MM.1S (cell line): Measurements from ENCODE around the gene FRMD4B.

Experiments
- DNase-seq: peaks from one replicate; pipeline ENCODE4 v3.0.0-alpha.2; 2015
- H2AFZ ChIP-seq: fragments of 300-600 bp; sonication (generic); 2 replicates; pipeline ENCODE4 v1.6.0; 2016; ENCODE audit warnings: antibody characterized with exemption, low read length
- H3F3A ChIP-seq: fragments of 300-600 bp; sonication (generic); 2 replicates; pipeline ENCODE4 v1.6.1; 2016; ENCODE audit warnings: mild to moderate bottlenecking, antibody characterized with exemption, low read length, moderate library complexity, mixed read lengths; ENCODE audit not compliant: insufficient read depth
- H3K27ac ChIP-seq: fragments of 300-600 bp; sonication (generic); 2 replicates; pipeline ENCODE4 v1.5.1; 2016; ENCODE audit warnings: mild to moderate bottlenecking, low read length
- H3K27me3 ChIP-seq: fragments of 300-600 bp; sonication (generic); replicated peaks from 2 replicates; pipeline ENCODE4 v1.6.0; 2016; ENCODE audit warnings: low read length; ENCODE audit not compliant: insufficient read depth
- H3K36me3 ChIP-seq: fragments of 300-600 bp; sonication (generic); replicated peaks from 2 replicates; pipeline ENCODE4 v1.6.1; 2016; ENCODE audit warnings: mild to moderate bottlenecking, low read length, mixed read lengths; ENCODE audit not compliant: insufficient read depth
- H3K4me1 ChIP-seq: fragments of 300-600 bp; sonication (generic); 2 replicates; pipeline ENCODE4 v1.6.1; 2016; ENCODE audit warnings: low read length, mixed read lengths
- H3K4me2 ChIP-seq: fragments of 300-600 bp; sonication (generic); 2 replicates; pipeline ENCODE4 v1.6.0; 2016; ENCODE audit warnings: low read depth, low read length
- H3K4me3 ChIP-seq: fragments of 300-600 bp; sonication (generic); 2 replicates; pipeline ENCODE4 v1.5.1; 2016; ENCODE audit warnings: low read length, mixed read lengths
- H3K79me2 ChIP-seq: fragments of 300-600 bp; sonication (generic); 2 replicates; pipeline ENCODE4 v1.6.1; 2016; ENCODE audit warnings: mixed run types, low read length, mixed read lengths
- H3K9ac ChIP-seq: fragments of 300-600 bp; sonication (generic); 2 replicates; pipeline ENCODE4 v1.6.1; 2016; ENCODE audit warnings: low read length, mixed read lengths
- H3K9me2 ChIP-seq: fragments of 300-600 bp; sonication (generic); replicated peaks from 2 replicates; pipeline ENCODE4 v1.6.1; 2016; ENCODE audit warnings: mild to moderate bottlenecking, low read length, mixed read lengths; ENCODE audit not compliant: insufficient read depth
- H3K9me3 ChIP-seq: fragments of 300-600 bp; sonication (generic); replicated peaks from 2 replicates; pipeline ENCODE4 v1.6.1; 2016; ENCODE audit warnings: mild to moderate bottlenecking, low read length, mixed read lengths; ENCODE audit not compliant: insufficient read depth
- H4K20me1 ChIP-seq: fragments of 300-600 bp; sonication (generic); 2 replicates; pipeline ENCODE4 v1.6.1; 2016; ENCODE audit warnings: mild to moderate bottlenecking, low read length, moderate library complexity, mixed read lengths; ENCODE audit not compliant: insufficient read depth
- CTCF ChIP-seq: fragments of 300-600 bp; sonication (generic); IDR thresholded peaks from 2 replicates; pipeline ENCODE4 v1.5.1; 2016; ENCODE audit warnings: antibody characterized with exemption, low read length, mixed read lengths
- EZH2 ChIP-seq: fragments of 300-600 bp; sonication (generic); optimal IDR thresholded peaks from 2 replicates; pipeline ENCODE3; 2017; ENCODE audit warnings: low read depth, mild to moderate bottlenecking, antibody characterized with exemption, low read length, mixed read lengths
- EZH2phosphoT487 ChIP-seq: fragments of 300-600 bp; sonication (generic); IDR thresholded peaks from 2 replicates; pipeline ENCODE4 v1.6.1; 2018; ENCODE audit warnings: antibody characterized with exemption, low read length

Gene FRMD4B

GRCh38 chr3:69299344-69299743 lies 86.5 kb downstream of the FRMD4B start:
- no peak overlapping the region for H2AFZ ChIP-seq
- H3K27ac ChIP-seq: no peak overlapping the region
- TF ChIP-seq EZH2 (no peak), CTCF (no peak), EZH2phosphoT487 (no peak)

DNA sequence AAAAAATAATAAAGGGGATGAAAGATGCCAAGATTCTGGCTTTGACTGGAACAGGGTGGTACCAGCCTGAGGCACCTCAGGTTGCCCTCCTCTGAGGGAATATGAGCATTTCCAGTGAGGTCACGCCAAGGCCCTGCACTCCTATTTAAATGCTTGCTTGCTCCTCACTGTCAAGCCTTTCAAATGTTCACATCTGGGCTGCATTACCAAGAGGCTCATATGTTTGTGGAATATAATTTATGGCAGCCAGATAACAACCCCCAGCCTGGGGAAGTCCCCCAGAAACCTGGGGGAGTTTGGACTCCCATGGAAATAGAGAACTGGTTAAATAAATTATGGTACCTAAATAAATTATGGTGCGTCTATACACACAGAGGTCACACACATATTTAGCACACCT lies 88.4 kb downstream of the FRMD4B start:
- Histone ChIP-seq H3K9me3 (no peaks in the 10 kb centered on the region), H3K79me2 (no peaks in the 10 kb centered on the region), H3K4me3 (no peak overlapping the region), H3K9me2 (no peaks in the 10 kb centered on the region), H3K27me3 (no peaks in the 10 kb centered on the region), H3K27ac (no peak overlapping the region), H3F3A (no peaks in the 10 kb centered on the region), H3K9ac (no peak overlapping the region), H3K36me3 (no peaks in the 10 kb centered on the region), H3K4me2 (no peak overlapping the region), H2AFZ (no peak overlapping the region), H3K4me1 (no peaks in the 10 kb centered on the region), H4K20me1 (no peaks in the 10 kb centered on the region)
- TF ChIP-seq EZH2 (no peak), EZH2phosphoT487 (no peak), CTCF (no peak)
- no peak for DNase-seq

More at GRCh38 chr3:69299344-69299743, 86.5 kb downstream of the FRMD4B start:
- no peaks in the 10 kb centered on the region for H3K9me2 ChIP-seq
- H3K27me3 ChIP-seq: no peaks in the 10 kb centered on the region
- no peaks in the 10 kb centered on the region for H3K79me2 ChIP-seq
- H3K9me3 ChIP-seq: no peaks in the 10 kb centered on the region
- no peak overlapping the region for H3K9ac ChIP-seq
- H3F3A ChIP-seq: no peaks in the 10 kb centered on the region
- H3K4me2 ChIP-seq: no peak overlapping the region
- DNase-seq: no peak
- H3K36me3 ChIP-seq: no peaks in the 10 kb centered on the region
- no peaks in the 10 kb centered on the region for H3K4me1 ChIP-seq
- no peaks in the 10 kb centered on the region for H4K20me1 ChIP-seq
- H3K4me3 ChIP-seq: no peak overlapping the region

GRCh38 chr3:69296995-69297394 lies 88.9 kb downstream of the FRMD4B start:
- H3K9me3 ChIP-seq: no peaks in the 10 kb centered on the region
- no peak overlapping the region for H3K27ac ChIP-seq
- H3K9ac ChIP-seq: no peak overlapping the region
- DNase-seq: no peak
- H3K79me2 ChIP-seq: no peaks in the 10 kb centered on the region
- H3K4me3 ChIP-seq: no peak overlapping the region
- H3K27me3 ChIP-seq: no peaks in the 10 kb centered on the region
- no peaks in the 10 kb centered on the region for H3K9me2 ChIP-seq
- no peak overlapping the region for H3K4me2 ChIP-seq
- no peaks in the 10 kb centered on the region for H3K4me1 ChIP-seq
- H2AFZ ChIP-seq: no peak overlapping the region
- H3K36me3 ChIP-seq: no peaks in the 10 kb centered on the region
- H3F3A ChIP-seq: no peaks in the 10 kb centered on the region
- H4K20me1 ChIP-seq: no peaks in the 10 kb centered on the region
- TF ChIP-seq EZH2 (no peak), CTCF (no peak), EZH2phosphoT487 (no peak)
